ENCODE results near the gene CES2.
A peak's percentile ranks its signal among the peaks of the same experiment; 100 is the strongest.
"Not testable (repeated sequence)": the region's sequence is repeated elsewhere in the genome, so short reads cannot be mapped to it uniquely, and the experiment has no call there.

CES2 gene

DNA sequence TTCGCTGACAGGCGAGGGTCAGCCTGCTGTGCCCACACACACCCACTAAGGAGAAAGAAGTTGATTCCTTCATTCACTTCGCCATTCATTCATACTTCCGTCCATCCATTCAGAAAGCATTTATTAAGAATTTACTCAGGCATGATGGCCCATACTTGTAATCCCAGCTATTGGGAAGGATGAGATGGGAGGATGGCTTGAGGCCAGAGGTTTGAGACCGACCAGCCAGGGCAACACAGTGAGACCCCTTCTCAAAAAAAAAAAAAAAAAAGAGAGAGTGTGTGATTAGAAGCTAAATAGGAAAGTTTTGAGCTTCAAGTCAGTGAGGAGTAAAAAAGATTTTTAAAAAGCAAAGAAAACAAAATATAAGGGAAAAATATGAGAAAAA lies 8.7 kb downstream of the CES2 start:
- TF ChIP-seq, protein P1, sequence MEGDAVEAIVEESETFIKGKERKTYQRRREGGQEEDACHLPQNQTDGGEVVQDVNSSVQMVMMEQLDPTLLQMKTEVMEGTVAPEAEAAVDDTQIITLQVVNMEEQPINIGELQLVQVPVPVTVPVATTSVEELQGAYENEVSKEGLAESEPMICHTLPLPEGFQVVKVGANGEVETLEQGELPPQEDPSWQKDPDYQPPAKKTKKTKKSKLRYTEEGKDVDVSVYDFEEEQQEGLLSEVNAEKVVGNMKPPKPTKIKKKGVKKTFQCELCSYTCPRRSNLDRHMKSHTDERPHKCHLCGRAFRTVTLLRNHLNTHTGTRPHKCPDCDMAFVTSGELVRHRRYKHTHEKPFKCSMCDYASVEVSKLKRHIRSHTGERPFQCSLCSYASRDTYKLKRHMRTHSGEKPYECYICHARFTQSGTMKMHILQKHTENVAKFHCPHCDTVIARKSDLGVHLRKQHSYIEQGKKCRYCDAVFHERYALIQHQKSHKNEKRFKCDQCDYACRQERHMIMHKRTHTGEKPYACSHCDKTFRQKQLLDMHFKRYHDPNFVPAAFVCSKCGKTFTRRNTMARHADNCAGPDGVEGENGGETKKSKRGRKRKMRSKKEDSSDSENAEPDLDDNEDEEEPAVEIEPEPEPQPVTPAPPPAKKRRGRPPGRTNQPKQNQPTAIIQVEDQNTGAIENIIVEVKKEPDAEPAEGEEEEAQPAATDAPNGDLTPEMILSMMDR (IDR thresholded peaks at IDR 0.05; ENCODE audit: control extremely low read depth, extremely low read depth, low read depth, missing control alignments), result no peak
- no peak for DNase-seq (ENCODE audit: extremely low spot score)
- ChIA-PET POLR2A (interaction anchor here (0.6 kb wide), 1 partner anchor 26 kb away, joined by 7 read pairs; no protein-coding TSS in a partner anchor), CTCF (interaction anchor here (1.3 to 3.6 kb wide), 3 partner anchors 9 to 211 kb away, joined by 4 to 19 read pairs (median 9); no protein-coding TSS in a partner anchor)

DNA sequence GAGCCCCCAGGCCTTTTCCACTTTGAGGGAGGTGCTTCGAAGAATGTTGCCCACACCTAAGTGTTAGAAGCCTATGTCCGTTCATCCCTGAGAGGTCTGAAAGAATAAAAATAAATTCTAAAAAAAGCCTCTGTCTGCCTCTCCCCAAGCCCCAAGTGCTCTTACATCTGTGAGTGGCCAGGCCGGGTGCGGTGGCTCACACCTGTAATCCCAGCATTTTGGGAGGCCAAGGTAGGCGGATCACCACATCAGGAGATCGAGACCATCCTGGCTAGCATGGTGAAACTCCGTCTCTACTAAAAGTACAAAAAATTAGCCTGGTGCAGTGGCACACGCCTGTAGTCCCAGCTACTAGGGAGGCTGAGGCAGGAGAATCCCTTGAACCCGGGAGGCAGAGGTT lies 9.7 kb downstream of the CES2 start:
- CTCF ChIA-PET, result interaction anchor here (1.6 to 3.6 kb wide), 2 partner anchors 8 to 210 kb away, joined by 9 to 19 read pairs; no protein-coding TSS in a partner anchor
- POLR2A ChIA-PET; DNase-seq (ENCODE audit: extremely low spot score): not testable (repeated sequence)

DNA sequence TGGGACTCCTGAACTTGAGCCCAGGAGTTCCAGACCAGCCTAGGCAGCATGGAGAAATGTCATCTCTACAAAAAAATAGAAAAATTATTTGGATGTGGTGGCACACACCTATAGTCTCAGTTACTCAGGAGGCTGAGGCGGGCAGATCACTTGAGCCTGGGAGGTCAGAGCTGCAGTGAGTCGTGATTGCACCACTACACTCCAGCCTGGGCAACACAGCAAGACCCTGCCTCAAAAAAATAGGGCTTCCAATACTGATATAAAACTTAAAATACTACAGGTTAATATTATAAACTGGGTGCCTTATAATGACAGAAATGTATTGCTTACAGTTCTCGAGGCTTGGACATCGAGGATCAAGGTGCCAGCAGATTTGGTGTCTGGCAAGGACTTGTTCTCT lies 10.6 kb downstream of the CES2 start:
- CTCF ChIA-PET, result interaction anchor here (0.8 to 1.5 kb wide), 2 partner anchors 50 to 212 kb away, joined by 3 to 5 read pairs; no protein-coding TSS in a partner anchor
- POLR2A ChIA-PET, result no interaction called here
- DNase-seq (ENCODE audit: extremely low spot score), result no peak
- TF ChIP-seq, protein P1 (IDR thresholded peaks at IDR 0.05; ENCODE audit: control extremely low read depth, extremely low read depth, low read depth, missing control alignments), result no peak

DNA sequence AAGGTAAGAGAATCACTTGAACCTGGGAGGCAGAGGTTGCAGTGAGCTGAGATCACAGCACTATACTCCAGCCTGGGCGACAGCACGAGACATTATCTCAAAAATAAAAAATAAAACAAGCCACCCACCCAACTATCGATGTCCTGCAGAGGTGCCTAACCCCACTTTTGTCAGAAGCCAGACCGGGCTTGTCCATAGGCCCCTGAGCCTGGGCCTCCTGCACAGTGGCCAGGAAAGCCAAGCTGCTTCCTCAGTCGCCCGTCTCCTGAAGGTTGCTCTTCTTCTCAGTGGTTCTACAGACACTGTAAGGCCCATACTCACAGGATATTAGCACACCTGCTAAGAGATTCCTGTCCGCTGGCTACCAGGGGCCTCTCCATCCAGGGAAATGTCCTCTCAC lies 11.2 kb downstream of the CES2 start:
- POLR2A ChIA-PET, result no interaction called here
- no peak for DNase-seq (ENCODE audit: extremely low spot score)
- TF ChIP-seq, protein P1 (IDR thresholded peaks at IDR 0.05; ENCODE audit: control extremely low read depth, extremely low read depth, low read depth, missing control alignments), result no peak
- CTCF ChIA-PET, result interaction anchor here (0.8 to 1.5 kb wide), 2 partner anchors 51 to 211 kb away, joined by 3 to 5 read pairs; no protein-coding TSS in a partner anchor

DNA sequence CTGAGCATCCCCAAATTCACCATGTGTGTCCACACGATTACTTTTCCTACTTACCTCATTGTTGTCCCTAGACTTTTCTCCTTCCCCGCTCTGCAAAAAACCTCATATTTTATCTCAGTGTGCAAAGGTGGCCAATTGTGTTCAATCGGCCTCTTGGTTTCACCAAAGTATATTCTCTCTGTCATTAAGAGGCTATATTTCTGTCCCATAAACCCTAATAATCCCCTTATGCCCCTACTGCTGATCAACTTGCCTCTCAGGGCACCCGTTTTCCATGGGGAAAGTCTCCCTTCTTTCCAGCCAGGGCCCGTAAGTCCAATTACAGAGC lies 11.6 kb downstream of the CES2 start:
- TF ChIP-seq, protein P1 (IDR thresholded peaks at IDR 0.05; ENCODE audit: control extremely low read depth, extremely low read depth, low read depth, missing control alignments), result no peak
- ChIA-PET CTCF (interaction anchor here (0.8 to 1.5 kb wide), 7 partner anchors 10 to 211 kb away, joined by 3 to 5 read pairs (median 3); no protein-coding TSS in a partner anchor), POLR2A (no interaction called here)
- no peak for DNase-seq (ENCODE audit: extremely low spot score)

DNA sequence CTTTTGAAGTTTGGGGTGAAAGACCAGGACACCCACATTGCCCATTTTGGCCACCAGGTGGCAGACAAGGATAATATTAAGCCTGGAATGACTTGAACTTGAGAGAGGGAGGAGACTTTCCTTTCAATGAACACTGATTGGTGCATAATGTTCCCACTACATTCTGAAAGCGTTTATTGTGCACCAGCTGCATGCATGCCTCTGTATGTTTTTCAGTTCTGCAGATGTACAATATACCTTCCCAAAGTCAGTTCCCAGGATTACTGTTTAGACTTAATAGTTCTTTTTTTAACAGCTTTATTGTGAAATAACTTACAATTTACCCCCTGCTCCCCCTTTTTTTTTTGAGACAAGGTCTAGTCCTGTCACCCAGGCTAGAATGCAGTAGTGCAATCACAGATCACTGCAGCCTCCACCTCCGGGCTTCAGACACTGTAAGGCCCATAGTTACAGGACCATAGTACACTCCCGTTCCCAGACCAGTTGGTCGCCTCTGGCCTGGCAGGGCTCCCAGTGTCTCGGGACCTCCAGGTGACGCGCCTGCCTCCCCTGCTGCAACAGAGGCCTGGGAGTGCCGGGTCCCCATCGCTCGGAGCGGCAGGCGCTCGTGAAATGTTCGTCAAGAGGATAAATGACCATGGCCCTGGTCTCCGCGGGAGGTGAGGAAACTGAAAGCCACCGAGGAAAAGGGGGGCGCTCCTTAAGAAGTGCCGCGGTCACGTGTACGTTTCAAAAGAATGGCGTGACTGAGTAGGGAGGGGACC lies 12.2 kb downstream of the CES2 start:
- TF ChIP-seq, protein P1 (IDR thresholded peaks at IDR 0.05; ENCODE audit: control extremely low read depth, extremely low read depth, low read depth, missing control alignments), result peak; percentile 90
- ChIA-PET POLR2A (no interaction called here), CTCF (interaction anchor here (0.7 to 1.3 kb wide), 9 partner anchors 9 to 210 kb away, joined by 3 to 4 read pairs (median 3); no protein-coding TSS in a partner anchor)
- DNase-seq (ENCODE audit: extremely low spot score), result peak; percentile 89
